ENCODE data around the gene TRUB2. TPM values are rescaled to one million over a fixed set of nuclear protein-coding genes. Genes with fewer than 3 reads are reported as not detected.

TRUB2 gene
- total RNA-seq, 1 experiment from 2014 or later: 33.2 TPM

DNA sequence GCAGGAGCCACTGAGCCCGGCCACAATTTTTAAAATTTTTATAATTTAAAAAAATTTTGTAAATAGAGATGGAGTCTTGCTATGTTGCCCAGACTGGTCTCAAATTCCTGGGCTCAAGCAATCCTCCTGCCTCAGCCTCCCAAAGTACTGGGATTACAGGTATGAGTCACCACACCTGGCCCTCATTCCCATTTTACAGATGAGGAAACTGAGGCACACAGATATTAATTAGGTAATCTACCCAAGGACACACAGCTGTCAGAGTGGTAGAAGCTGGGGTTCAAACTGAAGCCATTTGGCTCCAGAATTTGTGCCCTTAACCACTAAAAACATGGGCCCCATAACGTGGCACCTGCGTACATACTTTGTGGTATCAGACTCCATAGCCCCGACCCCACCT is 7.5 kb downstream of the TRUB2 start:
- no peak for TF ChIP-seq PRRX2 (CRISPR knock-in tag; IDR thresholded peaks at IDR 0.05)
- no peak for TF ChIP-seq ZBTB21 (CRISPR knock-in tag; IDR thresholded peaks at IDR 0.05; ENCODE audit: borderline replicate concordance)
- no peak for TF ChIP-seq ZNF263 (CRISPR knock-in tag; IDR thresholded peaks at IDR 0.05; ENCODE audit: low read depth)
- TF ChIP-seq, protein P1, sequence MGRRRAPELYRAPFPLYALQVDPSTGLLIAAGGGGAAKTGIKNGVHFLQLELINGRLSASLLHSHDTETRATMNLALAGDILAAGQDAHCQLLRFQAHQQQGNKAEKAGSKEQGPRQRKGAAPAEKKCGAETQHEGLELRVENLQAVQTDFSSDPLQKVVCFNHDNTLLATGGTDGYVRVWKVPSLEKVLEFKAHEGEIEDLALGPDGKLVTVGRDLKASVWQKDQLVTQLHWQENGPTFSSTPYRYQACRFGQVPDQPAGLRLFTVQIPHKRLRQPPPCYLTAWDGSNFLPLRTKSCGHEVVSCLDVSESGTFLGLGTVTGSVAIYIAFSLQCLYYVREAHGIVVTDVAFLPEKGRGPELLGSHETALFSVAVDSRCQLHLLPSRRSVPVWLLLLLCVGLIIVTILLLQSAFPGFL (CRISPR knock-in tag; IDR thresholded peaks at IDR 0.05; ENCODE audit: borderline replicate concordance): no peak
- no peak for TF ChIP-seq ATF2 (CRISPR knock-in tag; IDR thresholded peaks at IDR 0.05; ENCODE audit: borderline replicate concordance, low read depth)
- TF ChIP-seq E2F5 (CRISPR knock-in tag; IDR thresholded peaks at IDR 0.05): no peak
- no peak for TF ChIP-seq ZNF396 (CRISPR knock-in tag; IDR thresholded peaks at IDR 0.05; ENCODE audit: borderline replicate concordance)
- TF ChIP-seq TCF7 (CRISPR knock-in tag; IDR thresholded peaks at IDR 0.05; ENCODE audit: low read depth): no peak
- no peak for TF ChIP-seq GRHL2 (CRISPR knock-in tag; IDR thresholded peaks at IDR 0.05; ENCODE audit: insufficient replicate concordance, severe bottlenecking)
- TF ChIP-seq, protein P2, sequence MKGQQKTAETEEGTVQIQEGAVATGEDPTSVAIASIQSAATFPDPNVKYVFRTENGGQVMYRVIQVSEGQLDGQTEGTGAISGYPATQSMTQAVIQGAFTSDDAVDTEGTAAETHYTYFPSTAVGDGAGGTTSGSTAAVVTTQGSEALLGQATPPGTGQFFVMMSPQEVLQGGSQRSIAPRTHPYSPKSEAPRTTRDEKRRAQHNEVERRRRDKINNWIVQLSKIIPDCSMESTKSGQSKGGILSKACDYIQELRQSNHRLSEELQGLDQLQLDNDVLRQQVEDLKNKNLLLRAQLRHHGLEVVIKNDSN (CRISPR knock-in tag; IDR thresholded peaks at IDR 0.05): no peak
- TF ChIP-seq NFYB (CRISPR knock-in tag; conservative IDR thresholded peaks at IDR 0.05; ENCODE audit: low read depth): no peak
- no peak for TF ChIP-seq ETV6 (CRISPR knock-in tag; IDR thresholded peaks at IDR 0.05)
- TF ChIP-seq MYBL2 (CRISPR knock-in tag; IDR thresholded peaks at IDR 0.05): no peak
- no peak for TF ChIP-seq ESRRA (CRISPR knock-in tag; IDR thresholded peaks at IDR 0.05; ENCODE audit: borderline replicate concordance)
- TF ChIP-seq SMAD3 (CRISPR knock-in tag; IDR thresholded peaks at IDR 0.05; ENCODE audit: borderline replicate concordance): no peak
- no peak for TF ChIP-seq OVOL2 (CRISPR knock-in tag; IDR thresholded peaks at IDR 0.05; ENCODE audit: borderline replicate concordance)
- no peak for TF ChIP-seq SMAD4 (CRISPR knock-in tag; IDR thresholded peaks at IDR 0.05)
- TF ChIP-seq NFE2L1 (CRISPR knock-in tag; IDR thresholded peaks at IDR 0.05): no peak
- H3K27me3 Mint-ChIP-seq (ENCODE audit: low read depth): no peaks in the 10 kb centered on the region
- H3K36me3 Mint-ChIP-seq: peaks cover 34% of the 10 kb centered on the region
- H3K4me1 Mint-ChIP-seq: no peaks in the 10 kb centered on the region
- no peak overlapping the region for H3K27ac Mint-ChIP-seq
- no peak for ATAC-seq
- no peak overlapping the region for H3K4me3 Mint-ChIP-seq
- no peak for DNase-seq (ENCODE audit: low spot score)
- POLR2A ChIA-PET: no interaction called here
- CTCF ChIA-PET: no interaction called here
- H3K9me3 Mint-ChIP-seq: no peaks in the 10 kb centered on the region

DNA sequence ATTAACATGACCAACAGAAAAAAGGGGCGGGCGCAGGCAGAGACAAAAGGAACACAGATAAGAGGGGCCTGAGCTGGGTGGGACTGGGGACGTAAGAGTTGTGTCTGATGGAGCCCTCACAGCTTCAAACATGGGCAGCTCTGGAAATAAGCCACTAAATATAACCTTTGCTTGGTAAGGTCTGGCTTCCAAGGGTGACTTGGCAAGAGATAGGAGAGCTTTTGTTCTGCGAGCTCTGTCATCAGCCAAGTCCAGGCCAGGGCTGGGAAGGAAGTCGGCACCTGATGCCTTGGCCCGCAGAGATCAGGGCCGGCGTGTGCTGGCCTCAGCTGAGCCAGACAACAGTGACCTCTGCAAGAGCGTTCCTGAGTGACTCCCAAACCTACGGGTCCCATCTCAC is 11.8 kb downstream of the TRUB2 start:
- DNase-seq (ENCODE audit: low spot score): no peak
- ChIA-PET CTCF (interaction anchor here (0.6 to 1.1 kb wide), 2 partner anchors 15 to 61 kb away, joined by 3 to 4 read pairs; partner anchors contain the start of gene URM1), POLR2A (no interaction called here)
- Mint-ChIP-seq H3K4me3 (no peak overlapping the region), H3K9me3 (no peaks in the 10 kb centered on the region), H3K27ac (no peak overlapping the region), H3K27me3 (ENCODE audit: low read depth) (no peaks in the 10 kb centered on the region), H3K36me3 (peaks cover 37% of the 10 kb centered on the region), H3K4me1 (no peaks in the 10 kb centered on the region)
- no peak for ATAC-seq
- no peak for TF ChIP-seq OVOL2 (CRISPR knock-in tag; IDR thresholded peaks at IDR 0.05; ENCODE audit: borderline replicate concordance)
- TF ChIP-seq RELA (CRISPR knock-in tag; IDR thresholded peaks at IDR 0.05; ENCODE audit: borderline replicate concordance): no peak
- TF ChIP-seq ZNF671 (CRISPR knock-in tag; IDR thresholded peaks at IDR 0.05): no peak
- no peak for TF ChIP-seq ESRRA (CRISPR knock-in tag; IDR thresholded peaks at IDR 0.05; ENCODE audit: borderline replicate concordance)
- no peak for TF ChIP-seq ARID4B (CRISPR knock-in tag; IDR thresholded peaks at IDR 0.05; ENCODE audit: borderline replicate concordance)
- no peak for TF ChIP-seq HMGA2 (CRISPR knock-in tag; IDR thresholded peaks at IDR 0.05)
- TF ChIP-seq PRRX2 (CRISPR knock-in tag; IDR thresholded peaks at IDR 0.05): no peak
- TF ChIP-seq ZNF121 (CRISPR knock-in tag; IDR thresholded peaks at IDR 0.05): no peak
